WTC11 (cell line): Measurements from ENCODE around the gene MYO18A.

Experiments
- GABPB1 ChIP-seq: sonication (generic); formaldehyde crosslinking; IDR thresholded peaks from 2 replicates; pipeline ENCODE4 v1.8.1; 2023; ENCODE audit warnings: mild to moderate bottlenecking, missing genetic modification reagents
- SOX15 ChIP-seq: fragments of 250-450 bp; sonication (Bioruptor Pico); IDR thresholded peaks from 2 replicates; pipeline ENCODE4 v1.9.0; 2021; ENCODE audit warnings: mild to moderate bottlenecking
- TF ChIP-seq, protein P1 (sequence below): fragments of 200-600 bp; IDR thresholded peaks from 2 replicates; pipeline ENCODE4 v1.8.0; 2022; ENCODE audit warnings: antibody characterized with exemption

DNA sequence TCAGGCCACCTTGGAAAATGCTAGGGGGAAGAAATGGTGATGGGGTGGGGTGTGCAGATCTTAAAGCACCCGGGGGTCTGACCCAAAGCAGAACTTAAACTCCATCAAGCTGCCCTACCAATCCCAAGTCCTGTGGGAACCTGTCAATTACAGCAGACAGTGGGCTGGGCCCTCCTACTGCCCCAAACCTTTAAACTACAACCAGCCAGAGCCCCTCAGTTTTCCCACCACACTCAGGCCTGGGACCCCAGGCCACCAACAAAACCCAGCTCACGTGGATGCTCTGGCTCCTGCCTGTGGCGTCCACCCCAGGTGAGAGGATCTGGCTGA is 2.7 kb downstream of the MYO18A start:
- no peak for TF ChIP-seq GABPB1
- TF ChIP-seq, protein P1, sequence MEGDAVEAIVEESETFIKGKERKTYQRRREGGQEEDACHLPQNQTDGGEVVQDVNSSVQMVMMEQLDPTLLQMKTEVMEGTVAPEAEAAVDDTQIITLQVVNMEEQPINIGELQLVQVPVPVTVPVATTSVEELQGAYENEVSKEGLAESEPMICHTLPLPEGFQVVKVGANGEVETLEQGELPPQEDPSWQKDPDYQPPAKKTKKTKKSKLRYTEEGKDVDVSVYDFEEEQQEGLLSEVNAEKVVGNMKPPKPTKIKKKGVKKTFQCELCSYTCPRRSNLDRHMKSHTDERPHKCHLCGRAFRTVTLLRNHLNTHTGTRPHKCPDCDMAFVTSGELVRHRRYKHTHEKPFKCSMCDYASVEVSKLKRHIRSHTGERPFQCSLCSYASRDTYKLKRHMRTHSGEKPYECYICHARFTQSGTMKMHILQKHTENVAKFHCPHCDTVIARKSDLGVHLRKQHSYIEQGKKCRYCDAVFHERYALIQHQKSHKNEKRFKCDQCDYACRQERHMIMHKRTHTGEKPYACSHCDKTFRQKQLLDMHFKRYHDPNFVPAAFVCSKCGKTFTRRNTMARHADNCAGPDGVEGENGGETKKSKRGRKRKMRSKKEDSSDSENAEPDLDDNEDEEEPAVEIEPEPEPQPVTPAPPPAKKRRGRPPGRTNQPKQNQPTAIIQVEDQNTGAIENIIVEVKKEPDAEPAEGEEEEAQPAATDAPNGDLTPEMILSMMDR = no peak
- no peak for TF ChIP-seq SOX15 (CRISPR knock-in tag)
